ENCODE data around the gene GFRA1.

The GFRA1 gene

DNA sequence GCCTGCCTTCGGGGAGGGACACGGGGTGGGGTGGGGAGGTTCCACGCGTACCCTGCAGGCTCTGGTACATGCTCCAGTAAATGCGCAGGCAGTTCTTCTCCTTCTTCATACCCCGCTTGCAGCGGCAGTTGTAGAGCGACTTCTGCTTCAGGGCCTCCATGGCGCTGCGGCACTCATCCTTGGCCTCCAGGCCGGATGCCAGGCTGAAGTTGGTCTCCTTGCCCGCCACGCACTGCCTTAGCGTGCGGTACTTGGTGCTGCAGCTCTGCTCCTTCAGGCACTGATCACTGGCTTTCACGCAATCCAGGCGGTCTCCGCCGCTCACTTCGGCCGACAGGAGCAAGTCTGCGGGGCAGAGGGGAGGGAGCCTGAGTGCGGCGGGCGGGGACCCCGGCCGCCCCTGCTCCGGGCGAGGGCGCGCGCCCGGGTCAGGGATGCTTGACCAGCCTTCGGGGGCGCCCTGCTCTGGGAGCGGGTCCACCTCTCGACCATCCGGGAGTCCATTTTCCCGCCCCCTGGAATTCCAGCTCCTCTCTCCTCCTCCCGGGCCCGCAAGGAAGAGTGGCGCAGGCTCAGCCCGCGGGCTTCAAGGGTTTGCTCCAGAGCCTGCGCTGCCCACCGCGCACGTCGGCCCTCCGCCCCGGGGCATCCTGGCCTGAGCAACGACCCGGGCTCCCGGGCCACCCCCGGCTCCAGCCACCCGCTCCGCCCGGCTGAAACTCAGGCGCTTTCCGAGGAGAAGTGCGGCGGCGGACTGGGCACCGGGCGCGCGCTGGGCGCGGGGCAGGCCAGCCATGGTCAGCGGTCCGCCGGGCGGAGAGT is 2.0 kb downstream of the GFRA1 start:
- DNase-seq (ENCODE audit: low read depth) = no peak

DNA sequence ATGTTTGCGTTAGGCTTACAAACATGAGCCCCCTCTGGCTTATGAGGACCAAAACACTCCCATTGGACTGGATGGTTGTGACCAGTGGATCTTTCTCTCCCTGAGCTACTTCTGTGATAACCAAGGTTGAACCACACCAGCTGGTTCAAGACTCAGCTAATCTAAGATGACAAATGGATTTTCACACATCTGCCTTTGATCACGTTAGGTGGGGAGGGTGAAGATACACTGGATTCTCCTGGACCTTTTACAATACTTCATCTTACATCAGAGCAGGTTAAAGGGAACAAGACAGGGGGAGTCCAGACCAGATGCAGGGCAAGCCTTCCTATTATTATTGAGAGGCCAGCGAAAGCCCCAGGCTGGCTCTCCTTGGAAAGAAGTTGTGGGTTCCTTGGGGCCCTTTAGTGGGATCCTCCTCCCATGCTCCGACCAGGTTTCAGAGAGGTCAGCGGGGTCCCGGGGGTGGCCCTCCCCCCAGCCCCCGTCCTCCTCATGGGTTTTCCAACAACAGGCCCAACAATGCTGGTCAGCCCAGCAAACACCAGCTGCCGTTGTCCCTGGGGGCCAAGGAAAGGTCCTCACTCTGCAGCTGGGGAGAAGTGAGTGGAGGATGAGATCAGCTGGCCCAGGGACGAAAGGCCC is 2.8 kb downstream of the GFRA1 start:
- no peak for DNase-seq (ENCODE audit: low read depth)

DNA sequence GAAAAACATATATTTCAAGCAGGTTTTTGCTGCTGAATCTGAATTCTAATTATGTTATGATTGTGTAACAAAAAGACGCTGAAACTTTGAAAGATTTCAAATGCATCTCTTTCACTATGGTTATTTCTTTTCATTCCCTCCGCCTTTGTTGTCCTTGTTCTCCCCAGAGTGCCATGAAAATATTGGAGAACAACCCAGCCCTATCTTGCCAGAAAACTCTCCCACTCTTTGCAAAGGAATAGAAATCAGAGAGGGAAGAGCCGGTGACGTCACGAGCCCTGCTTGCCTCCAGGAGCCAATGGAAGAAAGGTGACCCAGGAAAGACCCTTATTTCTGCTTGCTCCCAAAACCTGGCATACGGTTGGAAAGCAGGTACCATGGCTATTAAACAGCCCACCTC is 3.4 kb downstream of the GFRA1 start:
- no peak for DNase-seq (ENCODE audit: low read depth)

DNA sequence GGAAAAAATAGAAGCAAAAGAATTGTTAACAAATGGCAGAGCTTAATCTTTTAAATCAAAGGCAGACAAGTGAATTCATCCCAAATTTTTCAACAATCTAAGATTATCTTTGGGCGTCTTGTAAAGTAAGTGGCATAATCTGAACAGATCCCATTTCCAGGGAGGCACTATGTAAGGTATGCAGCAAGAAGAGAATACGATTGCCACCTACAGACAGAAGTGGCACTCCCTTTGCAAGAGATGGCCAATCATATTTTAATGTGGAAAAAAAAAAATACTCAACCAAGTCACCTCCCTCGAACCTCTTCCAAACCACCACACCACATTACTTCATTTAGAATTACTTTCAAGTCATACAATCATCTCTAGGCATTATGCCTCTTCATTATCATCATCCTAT is 4.0 kb downstream of the GFRA1 start:
- DNase-seq (ENCODE audit: low read depth) = no peak

DNA sequence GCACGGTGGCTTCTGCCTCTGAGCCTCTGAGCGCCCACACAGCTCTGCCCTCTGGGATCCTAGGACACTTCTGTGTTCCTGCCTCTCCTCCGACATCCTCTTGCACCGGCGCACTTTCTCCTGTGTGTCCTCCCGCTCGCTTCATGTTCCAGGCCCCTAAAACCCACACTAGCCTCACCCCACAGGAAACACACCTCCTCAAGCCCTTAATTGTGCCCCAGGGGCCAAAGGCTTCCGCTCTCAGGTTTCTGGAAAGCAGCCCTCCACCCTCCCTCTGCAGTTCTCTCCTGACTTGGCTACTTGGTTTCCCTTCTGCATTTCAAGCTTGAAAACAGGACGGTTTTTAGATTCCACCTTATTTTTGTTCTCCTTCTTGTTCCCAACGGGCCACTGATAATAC is 7.3 kb downstream of the GFRA1 start:
- no peak for DNase-seq (ENCODE audit: low read depth)

DNA sequence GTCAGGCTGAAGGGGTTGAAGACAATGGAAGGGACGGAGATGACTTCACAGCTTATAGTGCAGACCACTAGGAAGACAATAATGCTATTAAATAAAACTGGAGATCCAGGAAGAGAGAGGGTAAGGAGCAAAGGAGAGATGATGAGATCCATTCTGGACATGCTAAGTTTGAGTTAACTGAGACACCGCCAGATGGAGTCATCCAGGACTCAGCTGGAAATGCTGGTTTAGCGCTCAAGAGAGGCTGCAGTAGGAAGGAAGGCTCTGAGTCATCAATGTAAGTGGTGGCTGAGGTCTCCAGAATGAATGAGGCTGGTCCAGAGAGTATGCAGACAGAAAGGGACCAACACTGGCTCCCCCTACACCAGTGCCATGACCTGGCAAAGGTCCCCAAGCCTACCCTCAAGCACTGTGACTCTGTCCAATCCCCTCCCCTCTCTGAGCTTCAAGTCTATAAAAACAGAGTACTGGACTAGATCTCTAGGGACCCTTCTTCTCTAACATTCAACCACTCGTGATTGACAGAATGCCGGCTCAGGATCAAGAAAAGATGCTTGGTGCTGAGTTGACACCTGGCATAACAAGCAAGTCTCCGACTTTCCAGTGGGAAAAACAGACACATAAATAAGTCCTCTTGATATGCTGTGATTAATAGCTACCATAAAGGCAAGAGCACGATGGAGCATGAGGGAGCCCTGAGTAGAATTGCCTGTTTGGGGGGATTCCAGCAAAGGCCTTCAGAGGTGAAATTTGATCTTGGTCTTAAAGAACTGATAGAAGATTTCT is 8.9 kb downstream of the GFRA1 start:
- no peak for DNase-seq (ENCODE audit: low read depth)

DNA sequence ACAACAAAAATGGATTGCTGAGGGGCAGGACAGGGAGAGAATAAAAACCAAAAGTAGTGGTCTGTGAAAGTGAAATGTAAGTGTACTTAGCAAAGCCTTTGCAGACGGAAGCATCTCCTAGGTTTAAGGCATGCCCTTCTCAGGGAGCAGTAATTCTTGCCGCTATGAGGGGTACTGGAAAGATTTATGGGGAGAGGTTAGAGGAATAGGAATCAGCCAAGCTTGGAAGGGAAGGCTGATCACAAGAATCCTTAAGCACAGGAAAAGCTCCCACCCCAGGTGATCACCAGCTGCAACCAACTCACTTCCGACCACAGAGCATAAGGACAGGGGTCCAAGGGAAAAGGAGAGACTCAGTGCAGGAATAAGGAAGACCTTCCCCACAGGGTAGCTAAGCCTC is 10.3 kb downstream of the GFRA1 start:
- no peak for DNase-seq (ENCODE audit: low read depth)

DNA sequence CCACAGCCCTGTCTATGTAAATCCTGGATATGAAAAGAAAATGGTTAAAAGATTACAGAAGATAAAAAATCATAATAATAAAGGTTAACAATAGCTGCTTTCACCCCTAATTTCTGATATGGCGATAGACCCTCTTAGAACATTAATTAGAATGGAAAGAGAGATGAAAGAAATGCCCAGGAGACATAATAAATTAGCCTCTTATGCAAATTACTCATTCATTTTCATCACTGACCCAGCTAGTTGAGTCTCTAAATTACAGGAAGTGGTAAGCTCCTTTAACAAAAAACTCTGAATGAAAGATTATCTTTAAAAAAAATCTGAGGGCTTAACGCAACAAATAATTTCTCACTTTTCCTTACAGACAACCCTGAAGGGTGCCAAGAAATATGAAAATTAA is 12.4 kb downstream of the GFRA1 start:
- no peak for DNase-seq (ENCODE audit: low read depth)

DNA sequence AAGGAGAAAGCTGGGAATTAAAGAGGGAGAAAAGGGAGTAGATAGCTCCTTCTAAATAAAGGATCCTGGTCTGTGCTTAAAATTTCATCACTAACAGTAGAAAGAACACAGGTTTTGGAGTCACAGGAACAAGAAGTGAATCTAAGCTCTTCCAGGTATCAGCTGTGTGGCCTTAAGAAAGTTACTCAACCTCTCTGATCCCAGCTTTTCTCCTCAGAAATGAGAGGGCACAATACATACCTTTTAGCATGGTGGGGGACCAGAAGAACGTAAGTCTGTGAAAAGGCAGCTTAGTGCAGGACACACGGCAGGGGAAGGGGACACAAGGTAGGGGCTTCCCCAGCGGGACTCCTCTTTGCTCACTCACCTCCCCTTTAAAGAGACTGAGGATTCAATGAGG is 13.4 kb downstream of the GFRA1 start:
- no peak for DNase-seq (ENCODE audit: low read depth)

DNA sequence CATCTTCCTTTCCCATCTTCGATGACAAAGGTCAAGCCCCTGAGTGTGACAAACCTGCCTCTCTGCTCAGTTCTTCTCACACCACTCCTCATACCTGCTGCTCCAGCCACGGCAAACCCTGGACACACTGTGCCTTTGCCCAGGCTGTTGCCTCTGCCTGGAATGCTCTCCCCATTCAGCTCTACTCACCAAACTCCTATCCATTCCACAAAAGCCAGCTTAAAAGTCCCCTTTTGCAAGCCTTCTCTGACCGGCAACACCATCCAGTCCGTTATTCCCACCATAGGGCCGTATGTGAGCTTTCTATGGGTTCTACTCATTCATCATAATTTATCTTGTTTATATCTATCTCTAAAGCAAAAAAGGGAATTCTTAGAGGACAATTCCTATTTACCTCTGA is 15.2 kb downstream of the GFRA1 start:
- DNase-seq (ENCODE audit: low read depth) = no peak

DNA sequence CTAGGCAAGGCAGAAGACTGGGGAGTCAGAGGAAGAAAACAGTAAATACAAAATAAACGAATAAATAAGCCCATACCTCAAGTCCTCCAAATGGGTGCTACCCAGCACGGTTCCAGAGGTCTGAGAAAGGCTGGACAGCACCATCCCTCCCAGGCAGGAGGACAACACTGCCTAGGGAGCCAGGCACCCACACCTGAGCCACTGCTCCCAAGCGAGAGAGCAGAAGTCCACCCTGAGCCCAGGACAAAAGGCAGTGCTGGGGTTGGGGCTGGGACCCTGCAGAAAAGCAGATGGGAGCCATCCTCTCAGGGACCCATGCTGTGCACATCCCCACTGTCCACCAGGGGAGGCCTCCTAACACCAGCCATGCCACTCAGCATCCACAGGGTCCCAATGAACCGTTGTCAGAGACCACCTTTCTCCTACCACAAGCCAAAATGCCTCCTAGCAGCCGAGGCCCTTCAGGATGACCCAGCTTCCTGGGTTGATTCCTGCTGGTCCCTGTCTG is 16.2 kb downstream of the GFRA1 start:
- no peak for DNase-seq (ENCODE audit: low read depth)

DNA sequence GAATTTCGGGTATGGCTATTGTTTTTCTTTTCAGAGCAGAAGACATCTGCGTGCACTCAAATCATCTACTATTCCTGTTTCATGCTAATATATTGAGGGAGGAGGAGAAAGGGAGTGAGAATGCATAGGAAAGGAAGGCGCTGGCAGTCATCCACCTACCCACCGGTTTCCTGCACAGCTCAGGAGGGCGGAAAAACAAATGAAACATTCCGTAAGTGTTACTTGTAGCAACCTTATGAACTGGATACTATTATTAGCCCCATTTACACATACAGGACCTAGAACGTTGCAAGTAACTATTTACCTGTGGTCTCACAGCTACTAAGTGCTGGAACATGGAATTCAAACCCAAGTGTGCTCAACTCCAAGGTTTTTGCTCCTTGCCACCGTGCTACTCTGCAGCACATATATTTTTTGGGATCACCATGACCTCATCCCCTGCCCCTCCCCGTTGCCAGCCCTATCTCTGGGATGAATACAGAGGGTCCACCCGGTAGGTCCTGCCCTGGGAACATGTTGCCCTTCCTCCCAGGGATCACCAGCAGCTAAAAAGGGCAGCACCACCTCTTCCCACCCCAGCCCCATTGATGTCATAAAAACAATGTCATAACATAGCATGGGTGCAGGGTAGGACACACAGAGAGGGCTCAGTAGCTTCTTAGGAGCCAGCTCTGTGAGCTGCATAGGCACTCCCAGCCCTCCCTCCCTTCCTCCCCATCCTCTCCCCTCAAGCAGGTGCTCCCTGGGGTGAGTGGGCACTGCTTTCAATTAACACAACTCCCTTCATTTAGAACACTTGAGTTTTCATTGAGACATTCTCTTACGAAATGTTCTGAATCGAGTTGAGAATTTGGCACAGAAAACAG is 16.9 kb downstream of the GFRA1 start:
- DNase-seq (ENCODE audit: low read depth) = no peak

DNA sequence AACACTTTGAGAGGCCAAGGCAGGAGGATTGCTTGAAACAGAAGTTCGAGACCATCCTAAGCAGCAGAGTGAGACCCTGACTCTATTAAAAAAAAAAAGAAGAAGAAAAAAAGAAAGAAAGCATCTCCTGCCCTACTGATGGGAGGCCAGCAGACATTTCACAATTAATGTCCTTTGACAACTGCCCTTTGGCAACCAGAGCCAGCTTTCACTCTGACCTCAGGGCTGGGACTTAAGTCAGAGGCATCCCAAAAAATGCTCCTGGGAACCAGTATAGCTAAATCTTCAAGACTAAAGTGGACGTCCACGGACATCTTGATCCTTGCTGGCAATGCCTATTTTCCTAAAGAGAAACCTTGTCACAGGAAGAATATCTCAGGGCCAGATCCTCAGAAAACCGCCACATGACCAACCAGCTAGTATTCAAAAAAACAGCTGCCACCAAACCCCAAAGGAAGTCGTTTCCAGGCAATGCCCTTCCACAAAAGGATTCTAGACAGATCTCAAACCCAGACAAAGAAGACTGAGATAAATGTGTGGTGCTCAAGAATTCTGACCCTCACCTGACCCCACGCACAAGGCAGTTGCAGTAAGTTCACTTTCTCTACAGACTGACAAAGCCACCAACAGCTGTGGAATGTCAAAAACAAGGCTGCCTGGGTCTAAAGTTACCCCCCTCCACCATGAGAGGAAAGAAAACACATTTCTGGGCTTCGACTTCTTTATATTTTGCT is 18.4 kb downstream of the GFRA1 start:
- DNase-seq (ENCODE audit: low read depth) = no peak

DNA sequence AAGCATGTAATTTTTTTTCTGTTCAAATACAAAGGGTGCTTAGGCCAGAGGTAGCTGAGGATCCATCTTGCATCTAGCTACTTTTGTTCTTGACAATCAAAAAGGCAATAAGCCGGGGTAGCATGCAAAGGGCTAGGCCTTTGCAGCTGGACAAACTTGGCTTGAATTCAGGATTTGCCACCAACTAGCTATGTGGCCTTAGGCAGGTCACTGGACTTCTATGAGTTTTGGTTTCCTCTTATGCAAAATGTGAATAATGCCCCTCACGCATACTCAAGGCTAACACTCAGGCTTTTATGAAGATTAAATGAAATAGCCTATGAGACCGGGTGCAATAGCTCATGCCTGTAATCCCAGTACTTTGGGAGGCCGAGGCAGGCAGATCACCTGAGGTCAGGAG is 19.3 kb downstream of the GFRA1 start:
- no peak for DNase-seq (ENCODE audit: low read depth)

DNA sequence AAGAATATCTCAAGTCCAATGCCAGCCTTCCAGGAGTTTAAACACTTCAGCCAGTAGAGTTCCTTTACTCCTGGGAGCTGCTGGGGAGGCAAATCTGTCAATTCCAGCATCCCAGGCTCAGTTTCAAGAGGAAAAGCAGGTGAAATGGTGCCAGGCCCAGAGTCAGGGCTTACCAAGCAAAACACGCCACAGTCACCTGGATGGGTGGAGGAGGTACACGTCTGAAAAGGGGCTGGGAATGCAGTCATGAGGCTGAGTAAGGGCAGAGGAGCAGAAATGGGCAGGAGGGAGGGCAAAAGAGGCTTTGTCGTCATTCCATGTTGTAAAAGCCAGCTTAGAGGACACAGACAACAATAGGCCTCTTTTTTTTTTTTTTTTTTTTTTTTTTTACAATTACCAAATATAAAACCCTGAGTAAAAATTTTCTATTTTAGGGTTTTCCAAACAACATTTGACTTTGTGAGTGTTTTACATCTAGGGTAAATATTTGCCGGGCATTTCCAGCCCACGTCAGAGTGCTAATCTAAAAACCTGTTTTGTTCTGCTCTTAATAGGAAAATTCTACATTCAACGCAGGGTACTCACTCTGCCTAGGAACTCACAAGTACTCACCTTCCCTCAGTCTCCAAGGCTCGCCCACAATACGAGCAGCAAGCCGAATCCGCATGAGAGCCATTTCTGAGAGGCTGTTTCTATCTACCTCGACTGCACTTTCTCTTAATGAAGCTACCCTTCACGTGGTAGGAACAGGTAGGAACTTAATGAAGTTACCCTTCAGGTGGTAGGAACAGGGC is 21.2 kb downstream of the GFRA1 start:
- no peak for DNase-seq (ENCODE audit: low read depth)

DNA sequence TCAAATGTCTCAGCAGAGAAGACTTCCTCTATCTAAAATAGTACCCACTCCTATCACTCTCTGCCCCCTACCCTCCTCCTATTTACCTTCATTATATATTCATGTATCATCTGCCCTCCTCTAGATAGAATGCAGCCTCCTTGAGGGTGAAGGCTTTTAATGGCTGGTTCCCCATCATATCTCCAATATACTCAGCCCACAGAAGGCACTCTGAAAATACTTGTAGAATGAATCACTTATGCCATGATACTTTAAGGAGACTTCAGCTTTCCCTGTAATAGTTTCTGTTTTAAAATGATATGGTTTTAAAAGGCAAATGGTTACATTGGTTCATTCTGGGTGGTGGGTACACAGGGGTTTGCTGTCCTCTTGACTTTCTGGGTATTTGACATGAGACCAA is 25.3 kb downstream of the GFRA1 start:
- no peak for DNase-seq (ENCODE audit: low read depth)

DNA sequence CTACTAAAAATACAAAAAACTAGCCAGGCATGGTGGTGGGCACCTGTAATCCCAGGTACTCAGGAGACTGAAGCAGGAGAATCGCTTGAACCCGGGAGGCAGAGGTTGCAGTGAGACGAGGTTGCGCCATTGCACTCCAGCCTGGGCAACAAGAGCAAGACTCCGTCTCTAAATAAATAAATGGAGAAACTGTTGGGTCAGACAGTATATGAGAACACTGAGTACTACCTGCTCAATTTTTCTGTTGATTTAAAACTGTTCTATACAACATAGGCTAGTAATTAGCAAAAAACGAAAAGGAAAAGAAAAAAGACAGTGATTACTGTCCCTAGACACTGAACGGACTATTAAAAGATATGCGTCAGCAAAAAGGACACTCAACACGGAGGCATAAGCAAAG is 26.7 kb downstream of the GFRA1 start:
- DNase-seq (ENCODE audit: low read depth) = no peak

DNA sequence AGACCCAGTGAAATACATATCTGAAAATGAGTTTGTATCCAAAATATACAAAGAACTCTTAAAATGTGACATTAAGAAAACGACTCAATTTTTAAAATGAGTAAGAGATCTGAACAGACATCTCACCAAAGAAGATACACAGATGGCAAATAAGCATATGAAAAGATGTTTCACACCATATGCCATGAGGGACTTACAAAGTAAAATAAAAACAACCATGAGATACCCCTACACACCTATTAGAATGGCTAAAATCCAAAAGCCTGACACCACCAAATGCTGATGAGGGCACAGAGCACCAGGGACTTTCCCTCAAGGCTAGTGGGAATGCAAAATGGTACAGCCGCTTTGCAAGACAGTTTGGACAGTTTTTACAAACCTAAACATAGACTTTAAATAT is 27.9 kb downstream of the GFRA1 start:
- no peak for DNase-seq (ENCODE audit: low read depth)

DNA sequence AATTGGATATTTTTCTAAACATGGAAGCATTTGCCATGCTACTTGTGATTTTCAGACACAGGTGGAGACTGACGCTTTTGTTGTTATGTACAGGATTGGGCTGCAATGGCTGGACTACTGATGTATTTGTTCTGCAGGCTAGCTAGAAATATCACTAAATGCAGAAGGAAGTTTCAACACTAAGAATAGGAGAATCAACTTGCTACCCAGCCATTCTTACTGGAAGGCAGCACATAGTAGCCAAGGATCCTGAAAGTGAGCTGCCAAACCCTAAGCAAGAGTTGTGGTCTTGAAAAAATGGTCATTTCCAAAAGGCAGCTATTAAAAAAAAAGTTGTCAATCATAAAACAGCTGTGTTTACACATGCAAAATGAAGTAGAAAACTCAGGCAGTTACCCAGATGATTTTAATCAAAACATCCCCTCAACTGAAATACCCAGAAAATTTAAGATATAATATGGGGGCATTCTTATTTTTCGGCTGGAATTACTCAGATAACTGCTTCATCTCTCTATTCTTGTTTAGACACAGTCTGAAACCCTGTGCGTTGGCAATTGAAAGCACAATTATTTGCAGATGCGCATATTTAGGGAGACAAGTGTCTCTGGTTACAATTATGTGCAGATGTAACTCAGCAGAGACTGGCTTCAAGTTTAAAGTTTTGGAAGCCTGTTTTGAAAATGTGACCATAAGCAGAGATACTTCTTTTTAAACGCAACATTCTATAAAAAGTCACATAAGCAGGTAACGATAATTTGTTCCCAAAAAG is 31.2 kb downstream of the GFRA1 start:
- no peak for DNase-seq (ENCODE audit: low read depth)

DNA sequence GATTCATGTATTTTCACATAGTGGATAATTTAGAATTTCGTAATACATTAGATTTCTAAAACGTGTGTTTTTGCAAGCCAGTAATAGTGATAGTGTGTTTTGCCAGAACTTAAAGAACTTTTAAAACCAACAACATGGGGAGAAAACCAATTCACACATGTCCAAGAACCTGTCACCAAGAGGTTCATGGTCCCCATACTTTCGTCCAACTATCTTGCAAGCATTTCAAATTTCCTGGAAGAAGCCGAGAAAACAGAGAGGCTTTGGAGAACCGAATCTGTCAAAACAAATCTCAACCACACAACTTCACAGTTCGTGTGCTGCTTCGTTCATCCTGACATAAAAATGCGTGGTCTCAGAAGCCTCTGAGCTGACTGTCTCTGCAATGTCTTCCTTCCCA is 31.9 kb downstream of the GFRA1 start:
- DNase-seq (ENCODE audit: low read depth) = no peak
